Measurements from ENCODE around the gene PKD1L1.

GRCh38 chr7:47937711-47938573, 10.3 kb downstream of the PKD1L1 start:
- TF ChIP-seq, protein P1, sequence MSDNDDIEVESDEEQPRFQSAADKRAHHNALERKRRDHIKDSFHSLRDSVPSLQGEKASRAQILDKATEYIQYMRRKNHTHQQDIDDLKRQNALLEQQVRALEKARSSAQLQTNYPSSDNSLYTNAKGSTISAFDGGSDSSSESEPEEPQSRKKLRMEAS (IDR thresholded peaks at IDR 0.05; ENCODE audit: low read depth), result no peak
- TF ChIP-seq, protein P2, sequence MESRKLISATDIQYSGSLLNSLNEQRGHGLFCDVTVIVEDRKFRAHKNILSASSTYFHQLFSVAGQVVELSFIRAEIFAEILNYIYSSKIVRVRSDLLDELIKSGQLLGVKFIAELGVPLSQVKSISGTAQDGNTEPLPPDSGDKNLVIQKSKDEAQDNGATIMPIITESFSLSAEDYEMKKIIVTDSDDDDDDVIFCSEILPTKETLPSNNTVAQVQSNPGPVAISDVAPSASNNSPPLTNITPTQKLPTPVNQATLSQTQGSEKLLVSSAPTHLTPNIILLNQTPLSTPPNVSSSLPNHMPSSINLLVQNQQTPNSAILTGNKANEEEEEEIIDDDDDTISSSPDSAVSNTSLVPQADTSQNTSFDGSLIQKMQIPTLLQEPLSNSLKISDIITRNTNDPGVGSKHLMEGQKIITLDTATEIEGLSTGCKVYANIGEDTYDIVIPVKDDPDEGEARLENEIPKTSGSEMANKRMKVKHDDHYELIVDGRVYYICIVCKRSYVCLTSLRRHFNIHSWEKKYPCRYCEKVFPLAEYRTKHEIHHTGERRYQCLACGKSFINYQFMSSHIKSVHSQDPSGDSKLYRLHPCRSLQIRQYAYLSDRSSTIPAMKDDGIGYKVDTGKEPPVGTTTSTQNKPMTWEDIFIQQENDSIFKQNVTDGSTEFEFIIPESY (IDR thresholded peaks at IDR 0.05; ENCODE audit: borderline replicate concordance, low read depth), result no peak
- TF ChIP-seq SIN3A (IDR thresholded peaks at IDR 0.05; ENCODE audit: borderline replicate concordance, low read depth, low read length), result no peak
- TF ChIP-seq, protein P3, sequence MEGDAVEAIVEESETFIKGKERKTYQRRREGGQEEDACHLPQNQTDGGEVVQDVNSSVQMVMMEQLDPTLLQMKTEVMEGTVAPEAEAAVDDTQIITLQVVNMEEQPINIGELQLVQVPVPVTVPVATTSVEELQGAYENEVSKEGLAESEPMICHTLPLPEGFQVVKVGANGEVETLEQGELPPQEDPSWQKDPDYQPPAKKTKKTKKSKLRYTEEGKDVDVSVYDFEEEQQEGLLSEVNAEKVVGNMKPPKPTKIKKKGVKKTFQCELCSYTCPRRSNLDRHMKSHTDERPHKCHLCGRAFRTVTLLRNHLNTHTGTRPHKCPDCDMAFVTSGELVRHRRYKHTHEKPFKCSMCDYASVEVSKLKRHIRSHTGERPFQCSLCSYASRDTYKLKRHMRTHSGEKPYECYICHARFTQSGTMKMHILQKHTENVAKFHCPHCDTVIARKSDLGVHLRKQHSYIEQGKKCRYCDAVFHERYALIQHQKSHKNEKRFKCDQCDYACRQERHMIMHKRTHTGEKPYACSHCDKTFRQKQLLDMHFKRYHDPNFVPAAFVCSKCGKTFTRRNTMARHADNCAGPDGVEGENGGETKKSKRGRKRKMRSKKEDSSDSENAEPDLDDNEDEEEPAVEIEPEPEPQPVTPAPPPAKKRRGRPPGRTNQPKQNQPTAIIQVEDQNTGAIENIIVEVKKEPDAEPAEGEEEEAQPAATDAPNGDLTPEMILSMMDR (IDR thresholded peaks at IDR 0.05), result no peak
- TF ChIP-seq NFIC (IDR thresholded peaks at IDR 0.05; ENCODE audit: borderline replicate concordance), result no peak
- no peak for TF ChIP-seq NRF1 (IDR thresholded peaks at IDR 0.05; ENCODE audit: low read depth, low read length)
- TF ChIP-seq, protein P4, sequence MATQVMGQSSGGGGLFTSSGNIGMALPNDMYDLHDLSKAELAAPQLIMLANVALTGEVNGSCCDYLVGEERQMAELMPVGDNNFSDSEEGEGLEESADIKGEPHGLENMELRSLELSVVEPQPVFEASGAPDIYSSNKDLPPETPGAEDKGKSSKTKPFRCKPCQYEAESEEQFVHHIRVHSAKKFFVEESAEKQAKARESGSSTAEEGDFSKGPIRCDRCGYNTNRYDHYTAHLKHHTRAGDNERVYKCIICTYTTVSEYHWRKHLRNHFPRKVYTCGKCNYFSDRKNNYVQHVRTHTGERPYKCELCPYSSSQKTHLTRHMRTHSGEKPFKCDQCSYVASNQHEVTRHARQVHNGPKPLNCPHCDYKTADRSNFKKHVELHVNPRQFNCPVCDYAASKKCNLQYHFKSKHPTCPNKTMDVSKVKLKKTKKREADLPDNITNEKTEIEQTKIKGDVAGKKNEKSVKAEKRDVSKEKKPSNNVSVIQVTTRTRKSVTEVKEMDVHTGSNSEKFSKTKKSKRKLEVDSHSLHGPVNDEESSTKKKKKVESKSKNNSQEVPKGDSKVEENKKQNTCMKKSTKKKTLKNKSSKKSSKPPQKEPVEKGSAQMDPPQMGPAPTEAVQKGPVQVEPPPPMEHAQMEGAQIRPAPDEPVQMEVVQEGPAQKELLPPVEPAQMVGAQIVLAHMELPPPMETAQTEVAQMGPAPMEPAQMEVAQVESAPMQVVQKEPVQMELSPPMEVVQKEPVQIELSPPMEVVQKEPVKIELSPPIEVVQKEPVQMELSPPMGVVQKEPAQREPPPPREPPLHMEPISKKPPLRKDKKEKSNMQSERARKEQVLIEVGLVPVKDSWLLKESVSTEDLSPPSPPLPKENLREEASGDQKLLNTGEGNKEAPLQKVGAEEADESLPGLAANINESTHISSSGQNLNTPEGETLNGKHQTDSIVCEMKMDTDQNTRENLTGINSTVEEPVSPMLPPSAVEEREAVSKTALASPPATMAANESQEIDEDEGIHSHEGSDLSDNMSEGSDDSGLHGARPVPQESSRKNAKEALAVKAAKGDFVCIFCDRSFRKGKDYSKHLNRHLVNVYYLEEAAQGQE (IDR thresholded peaks at IDR 0.05; ENCODE audit: low read depth, low read length), result no peak

All from SK-N-SH (cell line).